NCI-H2081 (cell line): ENCODE data around the gene ZNF521.

Source experiments
- DNase-seq, 2 experiments: peaks; one replicate each; lab custom pipeline; 2025; lab: John Stamatoyannopoulos, UW

ZNF521 gene

DNA sequence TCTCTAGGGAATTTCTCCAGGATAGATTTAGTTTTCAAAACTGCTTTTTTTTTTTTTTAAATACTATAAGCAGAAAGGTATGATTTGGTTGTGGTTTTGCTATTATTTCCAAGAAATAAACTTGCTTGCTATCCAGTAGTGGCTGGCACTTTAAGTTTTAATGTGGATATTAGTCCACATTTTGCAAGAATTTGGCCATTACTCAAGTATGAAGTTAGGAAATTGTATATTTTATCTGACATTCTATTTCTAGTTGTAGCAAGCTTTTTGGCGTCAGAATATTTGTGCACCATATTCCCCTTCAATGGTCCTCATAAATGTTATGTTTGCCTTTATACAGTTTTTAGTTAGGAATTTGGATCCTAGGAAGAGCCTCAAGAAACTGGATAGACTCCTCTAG is 226.3 kb downstream of the ZNF521 start:
- no peak for DNase-seq

DNA sequence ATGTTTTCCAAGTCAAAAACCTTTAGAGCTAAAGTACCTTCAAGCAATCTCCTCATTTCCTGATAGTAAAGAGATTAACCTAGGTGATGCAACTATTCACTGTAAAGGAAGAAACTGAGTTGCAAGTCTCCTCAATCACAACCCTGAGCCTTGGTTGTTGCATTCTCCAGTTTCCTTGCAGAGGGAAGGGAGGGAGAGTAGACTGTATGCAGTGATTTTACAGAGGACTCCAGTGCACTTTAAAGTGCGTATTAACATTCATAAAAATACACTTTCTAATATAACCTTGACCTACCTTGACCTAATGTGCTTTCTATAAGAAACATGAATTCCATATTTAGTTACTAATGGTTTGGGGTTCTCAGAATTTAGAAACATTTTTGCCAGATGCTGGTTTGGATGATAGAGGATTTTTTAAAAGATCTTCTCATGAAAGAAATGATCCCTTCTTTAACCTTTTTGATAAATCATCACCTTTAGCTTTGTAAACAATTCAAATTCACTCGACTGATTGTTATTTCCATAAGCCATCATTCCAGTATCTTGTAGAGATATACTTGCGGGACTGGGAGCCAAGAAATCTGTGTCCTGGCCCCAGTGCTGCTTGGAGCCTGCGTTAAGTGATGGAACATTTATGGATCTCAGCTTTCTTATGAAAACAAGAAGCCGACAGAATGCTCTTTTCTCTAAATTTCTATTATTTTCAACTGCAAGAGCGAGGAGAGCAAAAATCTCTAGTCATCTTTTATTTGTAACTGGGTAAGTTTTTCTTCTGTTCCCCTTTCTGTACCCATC is 228.3 kb downstream of the ZNF521 start:
- no peak for DNase-seq

DNA sequence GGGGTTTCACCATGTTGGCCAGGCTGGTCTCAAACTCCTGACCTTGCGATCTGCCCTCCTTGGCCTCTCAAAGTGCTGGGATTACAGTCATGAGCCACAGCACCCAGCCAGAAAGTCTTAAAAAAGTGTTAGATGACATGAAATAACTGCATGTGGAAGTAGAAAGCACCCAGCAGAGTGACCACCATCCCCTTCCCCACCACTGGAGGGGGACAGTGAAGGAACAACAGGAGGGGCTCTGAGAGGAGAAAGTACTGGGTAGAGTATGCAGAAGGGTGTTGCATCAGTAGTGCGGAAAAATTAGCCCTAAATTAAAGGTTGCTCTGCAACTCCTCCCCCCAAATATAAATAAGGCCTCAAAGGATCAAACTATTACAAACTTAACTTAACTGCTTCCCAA is 230.5 kb downstream of the ZNF521 start:
- DNase-seq: no peak

DNA sequence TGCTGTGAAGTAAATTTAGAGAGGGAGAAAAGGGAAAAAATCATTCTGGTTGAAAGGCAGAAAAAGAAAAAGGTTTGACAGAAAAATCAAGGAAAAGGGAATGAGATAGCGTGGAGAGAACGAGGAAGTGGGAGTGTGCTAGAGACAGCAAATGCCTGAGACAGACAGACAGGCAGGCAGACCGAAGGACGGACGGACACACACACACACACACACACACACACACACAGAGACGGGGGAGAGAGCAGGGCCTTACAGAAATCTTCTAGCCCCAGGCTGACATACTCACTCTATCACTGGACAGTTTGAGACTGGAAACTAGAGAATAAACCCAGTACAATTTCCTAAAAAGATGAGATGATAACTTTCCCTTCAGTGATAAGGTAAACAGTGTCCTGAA is 238.4 kb downstream of the ZNF521 start:
- no peak for DNase-seq

DNA sequence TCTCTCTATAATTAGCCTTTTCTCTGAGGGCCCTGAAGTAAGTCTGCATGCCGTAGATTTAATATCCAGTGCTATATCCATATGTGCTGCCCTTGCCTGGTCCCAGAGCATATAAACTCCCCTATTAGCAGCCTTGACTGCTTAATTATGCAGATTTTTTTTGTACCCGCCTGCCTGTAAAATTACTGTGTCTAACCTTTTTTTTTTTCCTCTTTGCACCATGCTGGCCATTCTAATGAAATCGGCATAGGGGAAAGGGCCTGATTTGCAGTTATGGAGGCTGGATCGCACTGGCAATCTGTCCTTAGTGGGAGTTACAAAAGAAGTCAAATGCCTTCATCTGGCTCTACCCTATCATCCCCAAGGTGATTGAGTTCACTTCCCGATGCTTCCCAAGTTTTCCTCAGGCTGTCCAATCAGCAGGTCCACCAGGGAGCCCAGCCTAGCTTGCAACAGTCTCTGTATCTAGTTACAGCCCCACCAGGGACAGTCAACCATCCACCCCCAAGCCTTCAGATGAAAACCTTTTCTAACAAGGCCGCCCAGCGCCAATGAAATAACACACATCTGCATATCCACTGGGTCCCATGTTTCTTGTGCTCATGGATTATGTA is 239.0 kb downstream of the ZNF521 start:
- no peak for DNase-seq

DNA sequence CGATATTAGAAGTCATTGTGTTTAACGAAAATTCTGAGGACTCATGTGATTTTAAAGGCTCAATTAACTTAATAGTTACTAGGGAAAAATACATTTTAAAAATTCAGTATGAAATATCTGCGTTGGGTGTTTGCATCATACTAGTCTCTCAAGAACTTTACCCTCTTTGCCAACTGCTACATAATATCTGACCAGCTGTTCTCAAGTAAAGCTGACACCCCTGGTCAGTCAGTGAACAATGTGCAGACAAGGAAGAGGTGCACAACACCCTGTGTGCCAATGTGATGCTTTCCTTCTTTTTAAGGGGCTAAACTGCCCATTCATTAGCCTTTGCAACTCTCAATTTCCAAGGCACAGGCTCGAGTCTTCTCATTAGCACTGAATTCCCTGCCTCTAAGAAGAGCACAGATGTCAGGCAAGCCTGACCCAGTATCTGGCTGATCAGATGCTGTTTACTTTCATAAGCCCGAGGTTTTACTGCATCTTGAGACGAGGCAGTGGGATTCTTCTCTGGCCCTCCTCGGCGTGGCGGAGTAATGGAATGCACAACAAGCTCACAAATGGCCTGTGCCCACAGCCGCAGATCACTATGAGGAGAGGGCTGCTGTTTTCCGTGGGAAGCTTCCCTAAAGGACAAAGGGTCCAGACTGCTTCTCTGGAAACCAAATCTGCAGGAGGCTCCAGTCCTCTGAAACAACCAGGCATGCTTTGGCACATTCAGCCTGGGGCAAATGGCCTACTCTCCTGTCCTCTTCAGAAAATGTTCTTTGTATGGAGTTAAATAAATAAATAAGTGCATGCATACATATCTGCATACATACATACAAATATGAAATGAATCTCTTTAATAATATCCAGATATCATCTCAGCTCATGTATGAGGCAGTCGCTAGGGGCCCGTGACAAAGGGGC is 240.3 kb downstream of the ZNF521 start:
- no peak for DNase-seq

DNA sequence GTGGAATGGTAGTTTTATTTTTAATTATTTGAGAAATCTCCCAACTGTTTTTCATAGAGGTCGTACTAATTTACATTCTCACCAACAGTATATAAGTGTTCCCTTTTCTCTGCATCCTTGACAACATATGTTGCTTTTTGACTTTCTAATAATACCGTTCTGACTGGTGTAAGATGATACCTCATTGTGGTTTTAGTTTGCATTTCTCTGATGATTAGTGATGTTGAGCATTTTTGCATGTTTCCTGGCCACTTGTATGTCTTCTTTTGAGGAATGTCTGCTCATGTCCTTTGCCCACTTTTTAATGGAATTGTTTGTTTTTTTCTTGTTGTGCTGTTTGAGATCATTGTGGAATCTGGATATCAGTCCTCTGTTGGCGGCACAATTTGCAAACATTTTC is 242.5 kb downstream of the ZNF521 start:
- no peak for DNase-seq

DNA sequence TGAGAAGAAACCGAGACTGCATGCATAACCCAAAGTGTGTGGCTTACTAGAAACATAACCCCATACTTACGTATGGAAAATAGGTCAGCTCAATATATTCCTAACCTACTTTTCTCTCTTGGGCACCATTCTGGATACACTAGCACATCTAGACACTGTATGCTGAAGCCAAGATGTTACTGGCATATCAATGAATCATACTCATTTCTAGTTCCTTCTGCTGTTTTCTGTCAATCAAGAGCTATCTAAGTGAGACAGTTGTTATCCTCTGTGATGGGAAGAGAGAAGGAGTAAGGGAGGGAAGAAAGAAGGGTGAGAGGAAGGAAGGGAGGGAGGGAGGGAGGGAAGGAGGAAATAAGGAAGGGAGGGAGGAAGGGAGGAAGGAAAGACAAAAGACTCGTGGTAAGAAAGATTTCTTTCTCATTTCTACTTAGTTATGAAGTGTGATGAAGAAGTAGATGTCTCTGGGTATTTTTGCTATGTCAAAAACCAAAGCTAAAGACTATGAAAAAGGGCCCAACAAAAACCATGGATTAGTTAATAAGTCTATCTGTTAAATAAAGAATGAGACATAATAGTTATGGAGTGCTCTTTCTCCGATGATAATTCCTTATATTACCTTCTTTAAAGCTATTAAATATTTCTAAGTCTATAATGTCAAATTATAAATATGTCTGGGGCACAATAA is 248.4 kb downstream of the ZNF521 start:
- DNase-seq: no peak

DNA sequence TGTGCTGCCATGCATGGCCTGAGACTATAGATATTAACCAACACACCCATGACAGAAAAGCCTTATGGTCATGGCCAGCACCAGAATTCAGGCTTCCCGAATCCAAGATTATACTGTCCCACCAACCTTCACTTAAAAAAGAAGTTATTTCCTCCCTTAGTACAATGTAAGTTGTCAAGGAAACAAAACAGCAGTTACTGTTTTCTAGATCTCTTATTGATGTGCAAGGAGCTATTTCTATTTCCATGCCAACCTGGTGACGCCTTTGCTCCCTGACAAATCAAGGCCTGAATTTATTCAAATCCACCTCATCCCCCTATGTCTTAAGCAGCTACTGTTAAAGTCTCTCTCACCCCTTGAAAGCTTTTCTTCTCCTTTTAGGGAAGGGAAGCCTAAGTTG is 249.3 kb downstream of the ZNF521 start:
- DNase-seq: no peak

DNA sequence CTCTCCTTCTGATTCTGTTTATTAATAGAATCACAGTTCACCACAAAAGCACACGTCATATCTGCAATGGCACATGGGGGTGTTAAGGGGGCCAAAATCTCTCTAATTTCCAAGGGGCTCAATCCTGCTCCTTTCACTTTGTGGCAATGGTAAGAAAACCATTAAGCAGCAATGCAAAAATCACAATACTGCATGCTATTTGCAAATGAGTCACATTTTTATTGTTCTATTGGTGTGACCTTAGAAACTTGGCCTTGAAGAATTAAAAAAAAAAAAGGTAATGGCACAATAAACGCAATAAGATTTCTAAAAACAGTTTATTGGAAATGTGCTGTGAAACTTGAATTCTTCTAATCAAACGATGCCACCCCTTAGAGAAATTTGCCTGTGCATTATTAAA is 251.5 kb downstream of the ZNF521 start:
- DNase-seq: no peak

DNA sequence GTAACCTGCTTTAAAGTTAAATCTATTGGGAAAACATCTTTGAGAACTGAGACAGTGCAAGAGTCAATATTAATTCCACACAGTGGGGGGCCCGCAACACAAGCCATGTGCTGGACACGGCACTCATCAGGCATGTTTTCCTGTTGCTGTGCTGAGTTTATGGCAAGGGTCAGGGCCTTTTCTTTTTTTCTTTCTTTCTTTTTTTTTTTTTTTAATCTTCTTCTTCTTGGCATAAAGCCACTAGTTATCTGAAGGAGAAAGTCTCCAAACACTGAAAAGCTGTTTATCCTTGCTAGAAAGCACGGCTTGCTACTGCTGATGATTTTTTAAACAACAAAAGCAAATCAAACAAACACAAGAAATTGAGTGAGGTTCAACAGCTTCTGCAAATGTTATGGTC is 252.1 kb downstream of the ZNF521 start:
- DNase-seq: no peak

DNA sequence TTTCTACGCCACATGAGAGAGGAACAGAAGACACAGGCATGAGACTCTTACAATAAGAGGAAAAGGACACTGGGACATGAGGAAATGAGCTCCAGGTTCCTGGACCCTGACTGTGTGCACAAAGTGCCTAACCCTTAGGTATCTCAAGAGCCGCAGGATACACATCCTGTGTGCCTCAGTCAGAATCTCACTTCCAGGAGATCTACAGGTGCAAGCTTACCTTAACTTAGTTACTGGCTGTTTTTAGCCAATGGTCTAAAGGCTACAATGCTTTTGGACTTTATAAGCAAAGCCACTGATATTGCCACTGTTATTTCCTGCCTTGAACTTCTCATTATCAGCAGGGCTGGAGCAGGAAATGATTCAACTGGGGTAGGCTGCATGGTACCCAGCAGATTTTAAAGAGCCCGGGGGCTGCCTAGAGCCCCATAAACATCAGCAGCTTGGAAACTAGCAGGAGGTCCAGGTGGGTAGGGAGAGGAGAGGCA is 254.4 kb downstream of the ZNF521 start:
- DNase-seq: no peak

DNA sequence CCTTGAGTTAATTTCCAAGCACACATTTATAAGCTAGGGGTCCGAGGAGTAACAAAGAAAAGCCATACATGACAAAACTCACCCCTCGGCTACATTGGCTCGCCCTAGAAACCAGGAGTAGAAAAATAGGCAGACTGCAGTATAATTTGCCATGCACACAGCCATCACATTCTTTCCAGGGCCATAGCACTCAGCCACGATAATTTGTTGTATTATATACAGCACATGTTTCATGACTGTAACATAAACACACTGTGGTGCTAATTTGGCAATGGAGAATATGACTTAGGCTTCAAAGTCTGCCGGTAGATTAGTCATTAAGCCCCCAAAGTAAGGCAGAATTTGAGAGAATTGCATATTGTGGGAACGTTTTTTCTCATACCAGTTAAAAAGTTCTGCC is 254.9 kb downstream of the ZNF521 start:
- DNase-seq: no peak

DNA sequence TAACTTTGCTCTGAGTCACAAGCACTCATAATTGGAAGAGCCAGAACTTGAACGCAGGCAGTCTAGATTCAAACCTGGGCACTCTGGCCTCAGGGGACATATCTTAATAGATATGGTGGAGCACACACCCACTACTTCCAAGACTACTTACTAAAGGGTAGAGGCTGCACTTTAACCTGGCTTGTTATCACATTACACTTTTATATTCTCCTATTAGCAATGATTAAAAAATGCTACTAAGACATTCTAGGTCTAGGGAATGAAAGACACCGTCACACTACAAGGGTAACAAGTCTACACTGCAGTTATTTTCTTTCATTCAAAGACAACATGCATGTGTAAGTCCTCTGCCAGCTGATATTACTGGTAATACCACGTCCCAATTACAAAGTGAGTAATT is 258.8 kb downstream of the ZNF521 start:
- no peak for DNase-seq

DNA sequence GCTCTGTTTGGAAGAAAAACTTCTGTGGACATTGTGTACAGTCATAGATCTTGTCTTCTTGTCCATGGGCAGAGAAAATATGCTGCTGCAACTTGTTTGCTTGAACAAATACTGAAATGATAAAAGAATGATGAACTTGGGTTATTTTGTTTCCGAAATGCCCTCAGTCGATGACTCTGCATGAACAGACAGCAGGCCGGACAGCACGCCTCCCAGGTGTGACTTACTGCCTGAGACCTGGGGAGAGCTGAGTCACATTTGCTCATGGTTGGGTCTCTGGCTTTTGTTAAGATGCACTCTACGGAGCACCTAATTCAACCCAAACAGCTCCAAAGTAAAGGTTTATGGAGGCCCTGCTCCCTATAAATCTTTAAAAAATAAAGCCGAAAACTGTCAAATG is 262.5 kb downstream of the ZNF521 start:
- DNase-seq: no peak

DNA sequence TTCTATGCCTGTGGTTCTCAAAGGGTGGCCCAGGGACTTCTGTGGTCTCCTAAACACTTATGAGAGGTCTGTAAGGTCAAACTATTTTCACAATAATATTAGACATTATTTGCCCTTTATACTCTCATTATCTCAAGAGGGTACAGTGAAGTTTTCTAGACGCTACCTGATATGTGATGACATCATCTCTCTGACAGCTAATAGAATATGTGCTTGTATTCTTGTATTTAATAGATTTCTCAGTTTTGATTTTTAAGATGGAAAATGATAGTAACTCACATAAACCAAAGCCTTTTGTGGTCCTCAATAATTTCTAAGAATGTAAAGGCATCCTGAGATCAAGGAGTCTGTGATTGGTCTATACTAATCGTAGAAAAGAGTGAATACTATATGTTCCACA is 265.1 kb downstream of the ZNF521 start:
- DNase-seq: no peak

DNA sequence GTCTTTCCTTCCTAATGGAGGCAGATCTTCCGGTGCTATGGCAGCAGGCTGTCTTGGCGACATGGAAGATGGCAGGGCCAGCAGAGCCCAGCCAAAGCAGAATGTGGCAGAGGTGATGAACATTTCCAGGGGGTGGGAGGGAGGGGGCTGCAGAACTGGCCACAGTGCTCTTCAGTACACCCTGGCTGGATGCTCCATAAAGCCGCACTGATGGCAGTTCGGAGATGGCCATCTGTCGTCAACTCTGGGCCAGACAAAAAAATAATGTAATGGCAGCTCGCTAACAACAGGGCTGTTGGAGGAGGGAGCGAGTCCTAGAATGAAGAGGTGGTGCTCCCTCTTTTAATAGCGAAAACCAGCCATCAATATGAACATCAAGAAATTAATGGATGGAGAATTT is 271.0 kb downstream of the ZNF521 start:
- no peak for DNase-seq

DNA sequence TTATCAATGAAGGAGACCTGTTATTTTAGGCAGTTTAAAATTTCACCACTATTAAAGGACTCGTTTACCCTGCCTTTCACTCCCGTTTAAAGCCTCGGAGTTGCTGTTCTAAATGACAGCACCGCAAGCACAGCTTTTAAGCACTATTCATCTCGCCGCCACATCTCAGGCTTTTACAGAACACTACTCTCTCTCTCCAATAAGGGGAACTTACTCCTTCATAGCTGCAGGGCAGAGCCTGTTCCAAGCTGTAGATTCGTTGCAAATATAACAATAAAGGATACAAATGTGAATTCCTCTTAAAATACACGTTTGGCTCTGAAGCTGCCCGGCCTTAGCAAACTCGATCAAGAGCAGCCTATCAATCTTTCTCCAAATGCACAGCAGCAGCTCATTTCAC is 271.8 kb downstream of the ZNF521 start:
- DNase-seq: no peak

DNA sequence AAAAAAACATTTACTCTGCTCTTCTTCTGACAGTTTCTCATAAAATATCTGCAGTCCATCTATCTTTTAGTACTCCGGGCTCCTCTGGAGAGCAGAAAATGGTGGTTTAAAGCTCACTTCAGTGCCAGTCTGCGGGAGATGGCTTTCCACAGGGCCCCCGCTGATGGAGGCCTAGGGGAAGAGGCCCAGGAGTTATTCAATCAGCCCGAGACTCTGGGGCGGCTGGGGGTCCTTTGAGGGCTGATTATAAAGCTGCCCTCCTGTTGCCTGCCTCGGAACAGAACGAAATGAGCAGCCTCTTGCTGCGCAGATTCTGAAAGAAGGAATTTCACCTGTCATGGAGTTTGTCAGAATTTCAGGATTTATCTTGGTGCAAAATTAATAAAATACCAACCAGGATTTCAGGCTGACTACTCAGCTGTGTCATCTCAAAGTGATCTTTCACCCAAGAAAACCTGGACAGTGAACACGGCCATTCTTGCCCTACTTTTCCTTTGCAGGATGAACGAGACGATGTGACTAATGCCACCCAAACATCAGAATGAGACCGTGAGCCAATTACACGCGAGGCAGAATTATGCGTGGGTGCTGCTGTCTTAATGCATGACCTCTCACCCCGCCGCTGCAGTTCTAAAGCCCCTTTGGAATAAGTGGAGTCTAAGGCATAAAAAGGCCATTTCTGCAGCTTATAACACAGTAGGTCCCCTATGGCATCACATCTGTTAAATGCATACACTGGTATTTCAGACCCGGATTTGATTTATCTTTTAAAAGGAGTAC is 273.8 kb downstream of the ZNF521 start:
- no peak for DNase-seq

DNA sequence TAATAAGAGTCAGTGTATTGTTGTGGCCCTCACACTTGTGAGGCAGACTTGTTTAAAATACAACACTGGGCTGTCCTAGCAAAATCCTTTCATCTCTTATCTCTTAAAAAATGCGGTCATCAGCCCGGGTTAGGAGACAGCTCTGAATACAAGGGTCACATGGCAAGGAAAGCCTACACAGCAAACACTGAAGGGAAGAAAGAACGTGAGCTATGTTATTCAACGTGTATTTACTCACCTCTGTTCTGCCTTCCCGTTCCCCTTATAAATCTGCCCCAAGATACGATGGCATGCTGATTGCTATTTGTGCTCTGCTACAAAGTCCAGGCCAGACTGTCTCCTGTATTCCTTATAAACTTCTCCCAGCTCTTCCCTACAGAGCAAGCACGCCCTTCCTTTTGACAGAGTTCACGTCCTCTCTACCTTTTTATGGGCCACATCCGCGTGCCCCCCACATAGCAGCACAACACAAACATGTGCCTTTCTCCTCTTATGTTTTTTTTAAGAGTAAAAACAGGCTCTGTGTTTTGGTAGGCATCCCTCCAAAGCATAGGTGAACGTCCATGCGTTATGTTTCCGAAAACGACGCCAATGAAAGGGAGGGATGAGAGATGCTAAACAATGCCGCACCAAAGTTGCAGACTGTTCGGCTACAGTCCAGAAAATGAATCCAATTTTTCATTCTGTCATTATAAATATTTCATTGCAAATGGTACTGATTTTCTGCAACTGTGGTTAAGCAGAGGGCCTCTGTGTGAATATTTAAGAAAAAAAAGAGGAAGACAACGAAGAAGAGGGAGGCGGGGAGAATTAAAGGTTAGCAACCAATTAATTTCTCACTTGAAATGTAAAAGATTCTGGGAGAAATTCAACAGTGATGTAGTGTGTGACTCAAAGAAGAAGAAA is 274.7 kb downstream of the ZNF521 start:
- no peak for DNase-seq
